ENCODE measurements around the gene TMEM272.

GRCh38 chr13:51862957-51863356 is 18.0 kb upstream of the TMEM272 start:
- TF ChIP-seq CTCF (IDR thresholded peaks at IDR 0.05) = no peak
- TF ChIP-seq EZH2 (IDR thresholded peaks at IDR 0.05; ENCODE audit: borderline replicate concordance, insufficient read depth, low read depth, low read length, poor library complexity, severe bottlenecking) = no peak
